HepG2 (cell line): ENCODE results near the gene DCD.

Experiments
- MYC ChIP-seq: sonication (generic); formaldehyde crosslinking; IDR thresholded peaks from 2 replicates; pipeline ENCODE4 v1.9.0; 2021; ENCODE audit warnings: missing genetic modification reagents, borderline replicate concordance
- POLR2A ChIP-seq, 2 experiments: IDR thresholded peaks; 2 replicates each; pipeline ENCODE4 v1.6.1; 2011; ENCODE audit warnings: low read depth in 2 of 2, low read length in 2 of 2, mild to moderate bottlenecking in 1 of 2, moderate library complexity in 1 of 2; ENCODE audit not compliant: insufficient read depth in 1 of 2
- RELA ChIP-seq: sonication (generic); formaldehyde crosslinking; IDR thresholded peaks from 2 replicates; pipeline ENCODE4 v1.4.0; 2020; ENCODE audit warnings: missing genetic modification reagents
- U2AF2 ChIP-seq: fragments of 200-400 bp; formaldehyde crosslinking; IDR thresholded peaks from 2 replicates; pipeline ENCODE4 v1.6.1; 2017; ENCODE audit warnings: low read depth, mild to moderate bottlenecking, low read length
- TF ChIP-seq, protein P1 (sequence below): sonication (generic); formaldehyde crosslinking; IDR thresholded peaks from 2 replicates; pipeline ENCODE4 v1.5.0; 2020; ENCODE audit warnings: mild to moderate bottlenecking, missing genetic modification reagents, moderate library complexity

DNA sequence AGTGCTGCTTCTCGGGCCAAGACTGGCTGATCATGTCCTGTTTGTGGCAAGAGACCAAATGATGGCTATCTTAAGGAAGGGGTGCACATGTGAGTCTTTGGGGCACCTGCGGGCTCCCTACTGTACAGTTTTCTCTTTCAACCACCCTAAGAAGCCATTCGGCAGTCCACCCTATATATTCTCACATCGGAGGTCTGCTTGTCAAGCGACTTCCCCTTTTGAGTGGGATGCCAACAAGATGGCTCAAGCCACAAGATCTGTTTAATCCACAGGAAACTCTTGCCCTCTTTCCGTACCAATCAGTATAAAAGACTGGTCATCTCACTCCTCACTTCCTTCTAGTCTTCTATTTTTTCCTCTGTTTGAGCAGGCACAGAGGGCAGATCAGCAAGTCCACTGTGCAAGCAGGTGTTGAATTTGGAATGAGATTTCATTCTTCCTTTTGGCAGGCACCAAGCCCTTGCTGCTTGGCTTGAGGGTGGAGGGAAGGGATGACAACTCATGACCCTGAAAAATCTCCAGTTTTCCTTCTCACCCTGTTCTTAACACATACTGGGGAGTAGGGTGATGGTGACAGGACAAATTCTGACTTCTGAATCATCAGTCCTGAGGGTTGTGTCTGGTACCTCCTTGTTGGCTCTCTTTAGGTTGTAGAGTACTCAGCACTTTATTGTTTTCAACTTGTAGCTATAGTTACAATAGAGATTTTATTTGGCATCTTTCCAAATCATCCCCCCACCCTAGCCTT is 31.1 kb downstream of the DCD start:
- no peak for TF ChIP-seq U2AF2
- TF ChIP-seq POLR2A (IDR thresholded peaks at IDR 0.05; ENCODE audit: insufficient read depth in 1 of 2, low read depth in 2 of 2, low read length in 2 of 2): no peak
- TF ChIP-seq RELA: no peak
- TF ChIP-seq MYC: no peak
- TF ChIP-seq, protein P1, sequence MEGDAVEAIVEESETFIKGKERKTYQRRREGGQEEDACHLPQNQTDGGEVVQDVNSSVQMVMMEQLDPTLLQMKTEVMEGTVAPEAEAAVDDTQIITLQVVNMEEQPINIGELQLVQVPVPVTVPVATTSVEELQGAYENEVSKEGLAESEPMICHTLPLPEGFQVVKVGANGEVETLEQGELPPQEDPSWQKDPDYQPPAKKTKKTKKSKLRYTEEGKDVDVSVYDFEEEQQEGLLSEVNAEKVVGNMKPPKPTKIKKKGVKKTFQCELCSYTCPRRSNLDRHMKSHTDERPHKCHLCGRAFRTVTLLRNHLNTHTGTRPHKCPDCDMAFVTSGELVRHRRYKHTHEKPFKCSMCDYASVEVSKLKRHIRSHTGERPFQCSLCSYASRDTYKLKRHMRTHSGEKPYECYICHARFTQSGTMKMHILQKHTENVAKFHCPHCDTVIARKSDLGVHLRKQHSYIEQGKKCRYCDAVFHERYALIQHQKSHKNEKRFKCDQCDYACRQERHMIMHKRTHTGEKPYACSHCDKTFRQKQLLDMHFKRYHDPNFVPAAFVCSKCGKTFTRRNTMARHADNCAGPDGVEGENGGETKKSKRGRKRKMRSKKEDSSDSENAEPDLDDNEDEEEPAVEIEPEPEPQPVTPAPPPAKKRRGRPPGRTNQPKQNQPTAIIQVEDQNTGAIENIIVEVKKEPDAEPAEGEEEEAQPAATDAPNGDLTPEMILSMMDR (CRISPR knock-in tag): no peak
